Measurements from ENCODE around the gene WNK2.
A peak's percentile ranks its signal among the peaks of the same experiment; 100 is the strongest.

Gene WNK2

GRCh38 chr9:93301911-93302541, 118.1 kb downstream of the WNK2 start:
- Histone ChIP-seq H3K9ac (ENCODE audit: low read depth, low read length, poor library complexity) (no peak overlapping the region), H2BK120ac (ENCODE audit: low read depth, low read length) (no peak overlapping the region), H4K8ac (ENCODE audit: low read depth, low read length) (no peak overlapping the region), H2BK12ac (ENCODE audit: low read length) (no peak overlapping the region), H3K27me3 (ENCODE audit: control insufficient read depth in 3 of 3, insufficient read depth in 3 of 3, low read depth in 1 of 3, low read length in 3 of 3) (no peaks in the 10 kb centered on the region), H3K36me3 (replicated peaks in 1 of 2; ENCODE audit: control insufficient read depth in 2 of 2, insufficient read depth in 2 of 2, low read length in 2 of 2) (peaks cover 0 to 6% of the 10 kb centered on the region in 2 donors), H3K23ac (ENCODE audit: low read depth, low read length, poor library complexity) (no peak overlapping the region), H2BK5ac (ENCODE audit: low read length) (no peak overlapping the region), H2AFZ (ENCODE audit: low read length) (no peak overlapping the region), H3K14ac (ENCODE audit: low read length) (no peak overlapping the region), H4K91ac (ENCODE audit: low read depth, low read length, poor library complexity) (no peak overlapping the region), H3K4me1 (ENCODE audit: control insufficient read depth in 2 of 2, insufficient read depth in 1 of 2, low read depth in 1 of 2, low read length in 2 of 2) (peaks cover 0 to 7% of the 10 kb centered on the region in 2 donors), H3K9me3 (replicated peaks in 1 of 2; ENCODE audit: control insufficient read depth in 2 of 2, insufficient read depth in 1 of 2, low read depth in 1 of 2, low read length in 2 of 2) (no peaks in the 10 kb centered on the region), H3K4ac (ENCODE audit: low read length) (no peak overlapping the region), H3K4me3 (ENCODE audit: low read length in 2 of 2) (no peak overlapping the region), H3K4me2 (ENCODE audit: insufficient read depth, low read length, poor library complexity, severe bottlenecking) (no peak overlapping the region), H3K79me1 (ENCODE audit: low read depth, low read length) (peaks cover 7% of the 10 kb centered on the region), H3K18ac (ENCODE audit: low read length) (no peak overlapping the region), H2AK5ac (ENCODE audit: low read depth, low read length) (peak overlapping the region; percentile 37), H2BK15ac (ENCODE audit: low read length) (no peak overlapping the region), H3K27ac (replicated peaks; ENCODE audit: low read length) (no peak overlapping the region)
- no CpG with 5 or more reads among the region's 16 CpGs for WGBS, 2 donors (ENCODE audit: extremely low coverage in 2 of 2, insufficient read length in 2 of 2, insufficient replicate concordance in 1 of 2)
- DNase-seq (ENCODE audit: low spot score): no peak

- no peak overlapping the region for H3K27ac ChIP-seq (replicated peaks; ENCODE audit: low read length)
- H2AK5ac ChIP-seq (ENCODE audit: low read depth, low read length): peak overlapping the region; percentile 78
Observed at GRCh38 chr9:93302586-93303257, 118.8 kb downstream of the WNK2 start.

GRCh38 chr9:93303258-93303771, 119.4 kb downstream of the WNK2 start:
- H2AK5ac ChIP-seq (ENCODE audit: low read depth, low read length): peak overlapping the region; percentile 78
- no peaks in the 10 kb centered on the region for H3K9me3 ChIP-seq (replicated peaks in 1 of 2; ENCODE audit: control insufficient read depth in 2 of 2, insufficient read depth in 1 of 2, low read depth in 1 of 2, low read length in 2 of 2)
- H3K4ac ChIP-seq (ENCODE audit: low read length): no peak overlapping the region
- no peak overlapping the region for H3K4me2 ChIP-seq (ENCODE audit: insufficient read depth, low read length, poor library complexity, severe bottlenecking)
- H4K8ac ChIP-seq (ENCODE audit: low read depth, low read length): no peak overlapping the region
- H3K18ac ChIP-seq (ENCODE audit: low read length): peak overlapping the region; percentile 8
- H3K4me1 ChIP-seq (ENCODE audit: control insufficient read depth in 2 of 2, insufficient read depth in 1 of 2, low read depth in 1 of 2, low read length in 2 of 2): peaks cover 4 to 7% of the 10 kb centered on the region in 2 donors
- no peak overlapping the region for H2BK12ac ChIP-seq (ENCODE audit: low read length)
- no CpG with 5 or more reads among the region's 11 CpGs for WGBS, 2 donors (ENCODE audit: extremely low coverage in 2 of 2, insufficient read length in 2 of 2, insufficient replicate concordance in 1 of 2)
- H3K79me1 ChIP-seq (ENCODE audit: low read depth, low read length): peaks cover 4% of the 10 kb centered on the region
- no peak overlapping the region for H2BK15ac ChIP-seq (ENCODE audit: low read length)
- H2AFZ ChIP-seq (ENCODE audit: low read length): no peak overlapping the region
- H3K27me3 ChIP-seq (ENCODE audit: control insufficient read depth in 3 of 3, insufficient read depth in 3 of 3, low read depth in 1 of 3, low read length in 3 of 3): no peaks in the 10 kb centered on the region
- H3K9ac ChIP-seq (ENCODE audit: low read depth, low read length, poor library complexity): no peak overlapping the region
- H2BK5ac ChIP-seq (ENCODE audit: low read length): no peak overlapping the region
- peak overlapping the region; percentile 47 for H3K14ac ChIP-seq (ENCODE audit: low read length)
- no peak overlapping the region for H3K27ac ChIP-seq (replicated peaks; ENCODE audit: low read length)
- H2BK120ac ChIP-seq (ENCODE audit: low read depth, low read length): no peak overlapping the region
- H3K36me3 ChIP-seq (replicated peaks in 1 of 2; ENCODE audit: control insufficient read depth in 2 of 2, insufficient read depth in 2 of 2, low read length in 2 of 2): peaks cover 0 to 3% of the 10 kb centered on the region in 2 donors
- no peak for DNase-seq (ENCODE audit: low spot score)
- H3K23ac ChIP-seq (ENCODE audit: low read depth, low read length, poor library complexity): peak overlapping the region; percentile 87
- H4K91ac ChIP-seq (ENCODE audit: low read depth, low read length, poor library complexity): no peak overlapping the region
- H3K4me3 ChIP-seq (ENCODE audit: low read length in 2 of 2): no peak overlapping the region

More at GRCh38 chr9:93302586-93303257, 118.8 kb downstream of the WNK2 start:
- Histone ChIP-seq H3K4ac (ENCODE audit: low read length) (no peak overlapping the region), H2BK12ac (ENCODE audit: low read length) (no peak overlapping the region), H4K8ac (ENCODE audit: low read depth, low read length) (no peak overlapping the region), H3K4me1 (ENCODE audit: control insufficient read depth in 2 of 2, insufficient read depth in 1 of 2, low read depth in 1 of 2, low read length in 2 of 2) (peaks cover 4 to 7% of the 10 kb centered on the region in 2 donors), H3K4me3 (ENCODE audit: low read length in 2 of 2) (no peak overlapping the region), H2BK15ac (ENCODE audit: low read length) (no peak overlapping the region), H3K9me3 (replicated peaks in 1 of 2; ENCODE audit: control insufficient read depth in 2 of 2, insufficient read depth in 1 of 2, low read depth in 1 of 2, low read length in 2 of 2) (no peaks in the 10 kb centered on the region), H4K91ac (ENCODE audit: low read depth, low read length, poor library complexity) (no peak overlapping the region), H3K14ac (ENCODE audit: low read length) (no peak overlapping the region), H3K23ac (ENCODE audit: low read depth, low read length, poor library complexity) (no peak overlapping the region), H2AFZ (ENCODE audit: low read length) (no peak overlapping the region), H2BK120ac (ENCODE audit: low read depth, low read length) (no peak overlapping the region), H3K18ac (ENCODE audit: low read length) (no peak overlapping the region), H3K4me2 (ENCODE audit: insufficient read depth, low read length, poor library complexity, severe bottlenecking) (no peak overlapping the region), H3K27me3 (ENCODE audit: control insufficient read depth in 3 of 3, insufficient read depth in 3 of 3, low read depth in 1 of 3, low read length in 3 of 3) (no peaks in the 10 kb centered on the region), H3K9ac (ENCODE audit: low read depth, low read length, poor library complexity) (no peak overlapping the region), H2BK5ac (ENCODE audit: low read length) (no peak overlapping the region), H3K79me1 (ENCODE audit: low read depth, low read length) (peaks cover 4% of the 10 kb centered on the region), H3K36me3 (replicated peaks in 1 of 2; ENCODE audit: control insufficient read depth in 2 of 2, insufficient read depth in 2 of 2, low read length in 2 of 2) (peaks cover 0 to 6% of the 10 kb centered on the region in 2 donors)
- DNase-seq (ENCODE audit: low spot score): peak; percentile 23
- WGBS, 2 donors (ENCODE audit: extremely low coverage in 2 of 2, insufficient read length in 2 of 2, insufficient replicate concordance in 1 of 2): no CpG with 5 or more reads among the region's 6 CpGs

All from neuronal stem cell (in vitro differentiated cells).